Left ventricle myocardium superior (tissue), 1 donor: ENCODE measurements around the gene LEKR1. TPM values are rescaled to one million over a fixed set of nuclear protein-coding genes. Genes with fewer than 3 reads are reported as not detected.
"Not testable (repeated sequence)": the region's sequence is repeated elsewhere in the genome, so short reads cannot be mapped to it uniquely, and the experiment has no call there.

Experiments
- ATAC-seq: fragments of 200-7000 bp; cut with Tn5 transposase; one replicate; pipeline ENCODE4 v1.9.1; 2020; ENCODE audit warnings: mild to moderate bottlenecking, moderate library complexity
- DNase-seq: peaks from one replicate; pipeline ENCODE4 v3.0.0-alpha.2; 2020
- intact Hi-C: fragments of 100-400 bp; cut with micrococcal nuclease; formaldehyde crosslinking; loops from one replicate; pipeline ENCODE4 v1.11.0; 2022
- total RNA-seq: library from RNA; stranded (reverse); fragmentation: NEBNext Ultra II Directional; extraction: Animal tissue kit (Norgen Biotek cat#: 25700); gene quantifications from one replicate; pipeline ENCODE4 v1.2.1, GENCODE V29; 2021
- donor health status: DM: no; HTN: yes; CAD: no; lungs with severe emphysema.

Gene LEKR1
- total RNA-seq, 1 donor from 2014 or later = 0.62 TPM

DNA sequence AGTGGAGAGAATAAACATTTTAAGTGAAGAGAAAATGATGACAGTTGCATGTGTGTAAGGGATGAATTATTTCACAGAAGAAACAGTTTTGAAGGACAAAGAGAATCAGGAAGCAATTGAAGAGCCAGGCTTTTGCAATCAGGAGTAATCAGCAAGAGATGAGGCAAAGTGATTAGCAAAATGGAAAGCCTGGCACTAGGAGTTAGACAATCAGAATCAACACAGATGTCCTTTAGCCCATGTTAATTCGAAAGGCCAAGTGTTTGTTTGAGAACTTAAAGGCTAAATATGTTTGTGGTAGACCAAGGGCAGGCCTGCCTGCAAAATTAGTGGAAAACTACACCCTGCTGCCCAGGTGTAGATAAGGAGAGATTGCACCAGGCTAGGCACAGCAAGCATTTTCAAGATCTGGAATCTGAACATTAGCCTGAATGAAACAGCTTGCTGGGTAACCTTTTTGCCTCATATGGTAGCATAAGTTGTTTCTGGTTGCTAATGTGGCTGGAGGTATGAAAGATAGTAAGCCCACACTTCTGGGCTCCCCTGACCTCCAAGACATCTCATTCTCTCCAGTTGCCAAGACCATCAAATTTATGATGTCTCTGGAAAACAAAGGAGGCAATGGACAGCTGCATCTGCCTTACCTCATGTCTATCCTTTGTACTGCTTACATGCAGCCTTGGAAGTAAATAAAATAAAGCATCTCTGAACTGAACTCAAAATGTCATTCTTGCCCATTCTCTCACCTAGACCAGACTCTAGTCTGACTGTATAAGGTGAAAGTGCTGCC, 22.0 kb upstream of the LEKR1 start:
- ATAC-seq = no peak
- no peak for DNase-seq
- intact Hi-C loops = no loop called here

DNA sequence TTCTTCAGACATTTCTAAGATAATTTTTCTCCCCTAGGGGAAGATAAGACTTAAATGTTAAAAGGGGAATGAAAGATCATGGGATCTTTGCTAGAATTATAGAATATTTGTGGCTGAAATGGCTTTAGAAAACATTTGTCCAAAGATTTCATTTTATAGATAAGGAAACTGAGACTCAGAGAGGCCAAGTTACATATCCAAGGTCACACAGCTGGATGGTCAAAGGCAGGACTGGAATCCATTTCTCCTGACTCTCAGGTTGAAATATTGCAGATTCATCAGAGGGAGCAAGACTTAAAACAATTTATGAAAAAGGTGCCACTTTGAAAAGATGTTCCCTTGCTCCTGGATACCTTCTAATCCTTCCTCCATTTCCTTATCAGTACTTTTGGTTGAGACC, 19.5 kb upstream of the LEKR1 start:
- ATAC-seq = no peak
- DNase-seq = no peak
- intact Hi-C loops = no loop called here

DNA sequence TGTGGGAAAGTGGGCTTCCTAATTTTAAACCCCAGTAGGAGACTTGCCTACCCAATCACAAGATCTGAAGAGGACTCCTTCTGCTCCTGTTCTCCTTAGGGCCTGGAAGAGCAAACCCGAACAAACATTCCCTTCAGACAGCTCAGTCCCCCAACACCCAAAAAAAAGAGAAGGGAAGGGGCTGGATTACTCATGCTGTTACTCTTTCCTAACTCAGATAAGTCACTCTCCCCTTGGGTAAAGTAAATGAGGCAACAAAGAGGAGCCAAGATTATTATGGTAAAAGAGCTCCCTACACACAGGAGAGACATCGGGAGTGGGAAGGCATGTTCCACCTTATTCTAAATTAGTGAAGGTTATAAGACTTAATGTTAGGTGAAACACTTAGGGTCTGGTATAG, 18.1 kb upstream of the LEKR1 start:
- ATAC-seq (no peak), DNase-seq (no peak)
- intact Hi-C loops = no loop called here

DNA sequence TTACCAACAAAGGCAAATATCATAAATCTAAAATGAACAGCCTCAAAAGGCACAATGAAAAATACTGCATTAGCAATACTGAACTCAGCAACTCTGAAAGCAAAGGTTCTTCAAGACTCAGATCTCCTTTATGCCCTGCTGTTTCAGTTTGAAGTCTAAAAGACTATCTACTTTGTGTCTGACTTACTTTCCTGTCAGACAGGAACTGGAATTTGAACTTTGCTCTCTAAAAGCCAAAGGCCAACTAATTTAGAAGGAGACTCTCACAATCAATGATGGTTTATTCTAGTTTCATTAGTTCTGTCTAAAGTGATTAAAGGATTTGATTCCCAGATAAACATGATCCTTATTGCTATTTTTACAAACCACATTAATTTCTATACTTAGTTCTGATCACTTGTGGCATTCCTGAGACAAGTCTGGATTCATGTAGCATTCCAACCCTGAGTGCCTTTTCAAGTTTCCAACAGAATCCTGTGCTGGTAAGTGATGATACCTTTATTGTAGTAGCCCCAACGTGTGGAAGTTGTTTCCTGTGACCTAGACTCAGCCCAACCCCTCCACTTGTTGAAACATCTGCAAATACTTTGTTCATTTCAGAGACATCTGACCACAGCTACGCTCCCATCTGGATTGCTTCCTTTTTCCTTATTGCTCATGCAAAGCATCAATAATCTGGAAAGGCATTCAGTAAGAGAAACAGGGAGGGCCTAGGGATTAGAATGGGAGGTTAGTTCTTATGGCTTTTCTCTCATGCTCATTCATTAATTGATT, 14.9 kb upstream of the LEKR1 start:
- ATAC-seq (no peak), DNase-seq (no peak)
- intact Hi-C loops = loop anchor here (10.0 kb wide), 1 partner anchor 274 kb away; no protein-coding TSS in a partner anchor

DNA sequence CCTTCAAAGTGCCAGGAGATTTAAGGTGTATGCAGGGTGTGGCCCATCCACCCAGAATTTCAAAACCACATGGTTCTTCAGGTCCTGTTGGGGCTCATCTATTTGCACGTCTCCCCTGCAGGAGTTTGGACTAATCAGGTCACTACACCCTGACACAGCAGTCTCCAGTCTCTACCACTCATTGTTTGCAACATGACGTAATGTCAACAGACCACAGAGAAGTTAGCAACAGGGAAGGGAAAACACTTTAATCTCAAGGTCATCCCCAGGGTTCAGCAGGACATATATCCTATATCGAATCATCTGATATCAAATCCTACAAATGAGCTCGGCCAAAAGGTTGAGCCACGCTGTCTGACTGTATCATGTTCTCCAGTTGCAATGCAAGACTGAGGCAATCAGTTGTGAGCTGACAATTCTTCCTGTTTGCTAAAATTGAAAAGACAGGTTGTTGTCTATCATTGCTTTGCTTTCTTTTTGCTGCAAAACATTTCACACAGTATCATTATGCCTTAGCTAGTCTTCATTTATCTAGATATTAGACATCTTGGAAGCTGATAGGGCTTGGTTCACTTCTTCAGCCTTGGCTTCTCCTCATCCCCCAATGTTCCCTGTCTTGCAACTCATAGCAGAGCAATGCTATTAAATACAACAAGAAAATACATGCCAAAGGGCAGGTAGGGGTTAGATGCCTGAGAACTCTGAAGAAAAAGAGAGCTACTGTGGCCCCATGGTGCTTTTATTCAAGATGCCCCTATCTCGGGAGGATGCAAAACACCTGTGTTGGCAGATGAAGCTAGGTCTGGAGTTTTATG, 13.4 kb upstream of the LEKR1 start:
- intact Hi-C loops = loop anchor here (10.0 kb wide), 1 partner anchor 272 kb away; no protein-coding TSS in a partner anchor
- DNase-seq (no peak), ATAC-seq (no peak)

DNA sequence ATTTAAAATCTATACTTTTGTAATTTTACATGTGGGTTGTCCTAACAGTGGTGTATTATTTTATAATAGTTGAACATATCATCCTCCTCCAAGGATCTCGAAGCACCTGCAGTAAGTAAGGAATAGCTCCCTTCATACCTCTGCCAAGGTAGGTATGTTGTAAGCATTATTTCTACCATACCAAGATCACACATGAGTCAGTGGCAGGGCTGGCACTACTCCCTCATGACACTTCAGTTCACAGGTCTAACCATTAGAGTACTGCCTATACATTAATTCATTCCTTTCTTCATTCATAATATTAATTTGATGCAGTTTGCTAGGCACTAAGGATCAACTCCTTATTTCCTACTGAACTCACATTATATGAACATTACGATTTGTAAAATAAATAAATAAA, 11.9 kb upstream of the LEKR1 start:
- ATAC-seq (no peak), DNase-seq (no peak)
- intact Hi-C loops = loop anchor here (10.0 kb wide), 1 partner anchor 271 kb away; no protein-coding TSS in a partner anchor

DNA sequence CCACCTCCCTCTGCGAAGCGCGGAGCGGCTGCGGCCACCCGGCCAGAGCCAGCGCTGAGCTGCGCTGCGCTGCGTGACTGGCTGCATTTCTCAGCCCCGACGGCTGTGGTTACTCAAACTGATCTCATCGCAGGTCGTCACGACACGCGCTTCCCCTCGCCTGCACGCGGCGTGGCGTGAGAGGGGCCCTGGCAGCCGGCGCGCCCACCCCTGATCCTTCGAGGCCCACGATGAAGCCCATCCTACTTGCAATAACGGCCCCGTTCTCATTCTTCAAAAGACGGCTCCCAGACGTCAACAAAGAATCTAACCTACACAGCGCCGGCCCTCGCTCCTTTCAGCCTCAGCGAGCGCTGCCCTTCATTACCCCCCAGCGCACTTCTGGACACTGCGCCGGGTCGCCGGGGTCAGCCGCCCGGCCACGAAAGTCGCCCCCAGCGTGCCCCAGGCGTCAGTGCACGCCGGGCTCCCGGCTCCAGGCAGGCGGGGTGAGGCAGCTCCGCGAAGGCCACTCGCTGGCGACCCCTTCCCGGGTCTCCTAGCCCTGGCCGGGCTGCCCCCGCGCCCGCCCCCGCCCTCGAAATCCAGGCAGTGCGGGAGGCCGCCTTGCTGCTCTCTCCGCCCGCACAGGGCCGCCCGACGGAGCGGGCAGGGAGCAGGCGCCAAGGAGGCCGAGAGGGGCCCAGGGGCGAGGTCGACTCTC, 9.9 kb upstream of the LEKR1 start:
- ATAC-seq = peak; percentile 61
- intact Hi-C loops = loop anchor here (10.0 kb wide), 1 partner anchor 269 kb away; no protein-coding TSS in a partner anchor
- peak; percentile 54 for DNase-seq

DNA sequence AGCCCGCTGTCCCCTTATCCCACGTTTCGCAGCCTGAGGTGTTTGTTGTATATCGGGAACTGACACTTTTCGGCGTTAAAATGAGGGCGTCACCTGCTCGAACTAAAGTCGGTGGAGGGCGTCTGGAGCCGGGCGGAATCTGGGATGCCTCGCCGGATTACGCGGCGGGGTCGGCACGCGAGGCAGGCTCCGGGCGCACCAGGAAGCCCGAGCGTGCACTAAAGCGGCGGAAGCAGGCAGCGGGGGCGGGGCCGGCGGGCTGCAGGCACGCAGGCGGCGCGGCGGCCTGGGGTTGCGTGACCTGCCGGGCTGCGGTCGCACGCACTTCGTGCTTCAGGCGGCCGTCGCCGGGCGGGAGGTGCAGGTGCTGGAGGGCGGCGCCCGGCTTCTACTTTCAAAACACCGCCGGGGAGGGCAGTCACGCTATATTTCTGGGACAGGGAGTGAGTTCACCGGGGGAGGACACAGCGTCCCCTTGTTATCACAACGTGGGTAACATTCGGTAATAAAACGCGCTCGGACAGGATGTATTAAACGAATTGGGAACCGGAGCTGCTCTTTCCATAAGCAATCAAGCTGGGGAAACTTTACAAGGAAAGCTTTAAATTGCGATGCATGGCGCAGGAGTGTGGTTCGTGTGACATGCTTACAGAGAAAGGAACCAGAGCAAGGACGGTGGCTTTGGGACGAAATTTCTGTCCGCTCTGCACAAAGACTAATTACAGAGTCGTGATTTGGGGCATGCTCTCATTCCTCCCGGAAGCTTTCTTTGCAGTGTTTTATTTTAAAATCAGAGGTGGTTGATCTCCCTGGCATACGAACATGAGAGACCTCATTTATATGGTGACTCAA, 9.1 kb upstream of the LEKR1 start:
- intact Hi-C loops = loop anchor here (10.0 kb wide), 1 partner anchor 268 kb away; no protein-coding TSS in a partner anchor
- ATAC-seq = peak; percentile 96

DNA sequence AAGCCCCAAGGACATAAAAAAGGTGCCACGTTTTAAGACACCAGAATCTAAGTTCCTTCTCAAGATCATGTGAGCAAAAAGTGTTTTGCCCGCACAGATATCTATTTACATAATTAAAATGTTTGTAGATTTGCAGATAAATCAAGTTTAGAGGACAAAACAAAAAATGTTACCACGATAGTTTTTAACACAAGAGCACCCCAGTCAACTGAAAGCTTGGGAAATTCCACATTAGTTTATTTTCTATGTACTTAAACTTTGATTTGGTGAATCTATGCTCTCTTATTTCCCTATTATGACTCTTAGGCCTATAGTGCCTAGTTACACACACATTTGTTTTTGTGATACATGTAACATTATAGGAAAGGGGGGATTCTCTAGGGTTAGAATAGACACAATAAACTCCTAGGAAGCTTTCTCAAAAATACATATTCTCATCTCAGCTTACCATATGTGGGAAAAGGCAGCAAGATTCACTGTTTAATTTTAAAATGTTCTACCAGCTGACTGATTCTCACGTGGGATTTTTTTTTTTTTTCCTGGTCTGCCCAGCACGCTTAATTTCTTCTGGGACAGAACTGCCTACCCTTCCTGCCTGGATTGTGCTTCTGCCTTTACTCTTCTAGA, 8.4 kb upstream of the LEKR1 start:
- intact Hi-C loops = loop anchor here (10.0 kb wide), 1 partner anchor 267 kb away; no protein-coding TSS in a partner anchor
- no peak for DNase-seq
- ATAC-seq = no peak

More for the DNA sequence above, 9.1 kb upstream of the LEKR1 start:
- DNase-seq = peak; percentile 94

DNA sequence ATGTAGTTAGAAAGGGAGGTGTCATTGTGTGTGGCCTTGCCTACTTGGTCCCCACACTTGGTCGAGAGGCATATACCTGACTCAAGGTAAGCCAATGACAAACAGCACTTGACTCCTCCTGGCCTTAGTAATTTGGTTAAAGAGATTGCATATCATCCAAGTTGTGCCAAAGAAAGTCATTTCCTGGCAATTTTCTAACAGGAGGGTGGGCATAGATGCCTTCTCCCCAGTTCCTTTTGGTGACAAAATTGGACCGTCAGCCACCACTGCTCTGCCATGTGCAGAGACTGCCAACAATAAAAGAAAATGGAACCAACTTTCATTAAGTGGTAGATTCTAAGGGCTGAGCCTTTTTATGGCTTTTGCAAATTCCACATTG, 7.9 kb upstream of the LEKR1 start:
- DNase-seq (no peak), ATAC-seq (no peak)
- intact Hi-C loops = loop anchor here (10.0 kb wide), 1 partner anchor 267 kb away; no protein-coding TSS in a partner anchor

DNA sequence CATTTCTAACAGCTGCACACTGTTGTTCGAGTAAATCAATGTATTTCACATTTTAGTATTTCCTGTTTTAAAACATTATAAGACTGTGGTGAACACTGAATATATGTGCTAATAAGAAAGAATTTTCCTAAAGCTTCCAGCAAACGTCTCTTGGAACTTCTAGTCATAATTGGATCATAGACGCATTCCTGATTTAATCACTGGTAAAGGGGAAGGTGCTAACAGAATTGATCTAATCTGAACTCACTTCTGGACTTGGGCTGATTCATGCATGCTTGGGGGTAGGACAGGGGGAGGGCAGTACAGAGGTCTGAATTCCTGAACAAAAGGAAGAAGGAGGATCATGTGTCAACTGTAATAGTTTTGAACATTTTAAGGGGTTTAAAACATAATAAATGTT, 7.3 kb upstream of the LEKR1 start:
- no peak for DNase-seq
- ATAC-seq = no peak
- intact Hi-C loops = loop anchor here (10.0 kb wide), 1 partner anchor 266 kb away; no protein-coding TSS in a partner anchor

DNA sequence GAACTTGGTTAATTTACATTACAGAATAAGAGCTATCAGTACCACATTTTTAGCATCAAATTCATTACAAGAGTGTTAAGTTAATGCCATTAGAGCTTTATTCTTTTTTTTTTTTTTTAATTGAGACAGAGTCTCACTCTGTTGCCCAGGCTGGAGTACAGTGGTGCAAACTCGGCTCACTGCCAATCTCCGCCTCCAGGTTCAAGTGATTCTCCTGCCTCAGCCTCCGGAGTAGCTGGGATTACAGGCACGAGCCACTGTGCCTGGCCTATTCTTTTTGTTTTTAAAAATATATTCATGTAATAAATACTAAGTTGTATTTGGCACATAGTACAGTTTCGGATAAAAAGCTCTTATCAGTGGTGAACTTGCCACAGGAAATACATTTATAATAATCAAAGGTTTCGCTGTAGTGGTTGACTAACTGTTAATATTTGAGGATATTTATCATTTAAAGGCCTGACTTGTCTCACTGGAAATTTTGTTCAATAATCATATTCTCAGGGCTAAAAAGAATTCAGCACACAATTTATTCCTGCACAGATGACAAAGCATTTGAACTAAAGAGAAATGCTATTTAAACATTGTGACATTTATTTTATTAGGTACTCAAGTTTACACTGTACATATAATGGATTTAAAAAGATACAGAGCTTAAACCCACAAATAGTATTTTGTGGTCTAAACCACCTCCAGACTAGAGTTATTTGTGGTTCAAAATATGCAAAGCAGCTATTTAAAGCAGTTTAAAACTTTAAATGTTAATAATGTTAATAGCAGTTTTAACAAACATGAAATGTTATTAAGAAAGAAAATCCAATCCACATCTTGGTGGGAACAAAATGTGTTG, 6.1 kb upstream of the LEKR1 start:
- intact Hi-C loops = loop anchor here (10.0 kb wide), 2 partner anchors 265 kb away; partner anchors contain the start of gene SSR3
- ATAC-seq (no peak), DNase-seq (no peak)

DNA sequence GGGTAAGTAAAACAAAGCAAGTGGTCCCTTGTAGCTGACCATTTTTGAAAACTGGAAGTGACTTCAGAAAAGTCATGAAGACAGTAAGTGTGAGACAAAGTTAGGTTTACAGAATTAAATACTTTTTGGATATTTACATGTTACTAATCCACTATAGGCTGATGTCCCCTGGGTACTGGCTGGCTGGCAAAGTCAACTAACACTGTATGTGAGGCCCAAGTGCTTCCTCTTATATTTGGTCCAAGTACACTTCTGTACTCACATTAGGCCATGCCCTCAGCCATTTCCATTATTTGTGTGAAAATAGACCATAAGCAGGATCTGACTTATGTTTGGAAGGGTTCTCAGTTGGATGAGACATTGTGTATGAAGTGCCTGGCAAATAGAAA, 5.5 kb upstream of the LEKR1 start:
- ATAC-seq = no peak
- DNase-seq = no peak
- intact Hi-C loops = loop anchor here (10.0 kb wide), 1 partner anchor 266 kb away; the partner anchor contains the start of gene SSR3

DNA sequence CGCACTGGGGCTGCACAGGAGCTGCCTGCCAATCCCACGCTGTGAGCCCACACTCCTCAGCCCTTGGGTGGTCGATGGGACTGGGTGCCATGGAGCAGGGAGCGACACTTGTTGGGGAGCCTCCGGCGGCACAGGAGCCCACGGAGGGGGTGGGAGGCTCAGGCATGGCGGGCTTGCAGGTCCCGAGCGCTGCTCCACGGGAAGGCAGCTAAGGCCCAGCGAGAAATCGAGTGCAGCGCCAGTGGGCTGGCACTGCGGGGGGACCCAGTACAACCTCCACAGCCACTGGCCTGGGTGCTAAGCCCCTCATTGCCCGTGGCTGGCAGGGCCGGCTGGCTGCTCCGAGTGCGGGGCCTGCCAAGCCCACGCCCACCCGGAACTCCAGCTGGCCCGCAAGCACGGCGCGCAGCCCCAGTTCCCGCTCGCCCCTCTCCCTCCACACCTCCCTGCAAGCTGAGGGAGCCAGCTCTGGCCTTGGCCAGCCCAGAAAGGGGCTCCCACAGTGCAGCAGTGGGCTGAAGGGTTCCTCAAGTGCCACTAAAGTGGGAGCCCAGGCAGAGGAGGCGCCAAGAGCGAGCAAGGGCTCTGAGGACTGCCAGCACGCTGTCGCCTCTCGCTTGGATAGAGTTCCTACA, 3.4 kb upstream of the LEKR1 start:
- not testable (repeated sequence) for DNase-seq, ATAC-seq
- intact Hi-C loops = loop anchor here (10.0 kb wide), 1 partner anchor 268 kb away; the partner anchor contains the start of gene SSR3

DNA sequence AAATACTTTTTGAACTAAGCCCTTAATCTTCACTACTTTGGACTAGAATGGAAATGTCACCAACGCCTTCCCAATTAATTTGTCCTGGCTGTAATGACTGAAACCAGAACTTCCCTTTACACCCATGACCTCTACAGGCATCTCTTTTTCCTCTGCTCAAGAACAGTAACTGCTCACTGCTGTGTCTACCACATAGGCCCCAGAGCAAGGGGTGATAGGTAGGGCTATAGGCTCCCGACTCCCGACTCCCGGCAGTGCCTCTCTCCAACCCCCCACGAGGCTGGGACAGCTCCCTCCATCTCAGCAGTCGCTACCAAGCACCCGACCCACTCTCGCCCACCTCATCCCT, 384 bp upstream of the LEKR1 start:
- intact Hi-C loops = loop anchor here (10.0 kb wide), 1 partner anchor 271 kb away; the partner anchor contains the start of gene SSR3
- DNase-seq (no peak), ATAC-seq (peak; percentile 78)
